HG02852 (cell line): ENCODE data around the gene DNAJC15.

ENCODE experiments used
- ATAC-seq: cut with Tn5 transposase; IDR thresholded peaks from one replicate; pipeline ENCODE4 v1.9.1; 2021; ENCODE audit warnings: mild to moderate bottlenecking, moderate library complexity; ENCODE audit not compliant: unreplicated experiment

The DNAJC15 gene

GRCh38 chr13:43123856-43124255 is 100.5 kb downstream of the DNAJC15 start:
- ATAC-seq: no peak

- ATAC-seq: no peak
Observed at GRCh38 chr13:43124490-43124889, 101.1 kb downstream of the DNAJC15 start.

- no peak for ATAC-seq
Observed at GRCh38 chr13:43126420-43126819, 103.0 kb downstream of the DNAJC15 start.

DNA sequence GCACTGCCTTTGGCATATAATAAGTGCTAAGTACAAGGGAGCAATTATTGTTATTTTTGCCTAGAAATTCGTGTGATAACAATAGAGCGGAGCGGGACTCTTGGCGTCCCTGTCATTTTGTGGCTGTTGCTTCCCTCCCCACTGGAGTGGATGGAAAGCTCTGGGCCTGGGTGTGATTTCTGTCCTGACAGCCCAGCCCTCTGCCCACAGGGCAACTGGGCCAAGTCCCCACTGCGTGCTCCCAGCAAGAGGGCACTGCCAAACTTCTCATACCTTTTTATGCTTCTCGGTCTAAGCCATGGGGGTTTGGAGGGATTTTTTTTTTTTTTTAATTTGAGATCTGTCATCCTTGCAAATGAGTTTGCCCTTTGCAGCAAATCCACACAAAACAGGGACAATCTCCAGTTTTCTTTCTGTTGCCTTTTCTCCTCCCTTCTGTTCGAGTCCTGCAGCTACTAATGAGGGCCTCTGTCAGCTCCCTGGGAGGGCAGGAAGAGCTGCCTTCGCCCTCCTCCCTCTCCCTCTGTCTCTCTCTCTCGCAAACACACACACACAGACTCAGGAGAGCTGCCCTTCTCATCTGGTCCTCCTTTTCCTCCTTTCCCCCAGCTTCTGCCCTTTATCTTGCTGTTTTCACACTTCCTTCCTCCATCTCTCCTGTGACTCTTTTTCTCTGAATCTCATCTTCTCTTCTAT is 103.9 kb downstream of the DNAJC15 start:
- ATAC-seq: no peak

- ATAC-seq: no peak
Observed at GRCh38 chr13:43127827-43128226, 104.4 kb downstream of the DNAJC15 start.

- no peak for ATAC-seq
Observed at GRCh38 chr13:43128504-43128961, 105.1 kb downstream of the DNAJC15 start.

DNA sequence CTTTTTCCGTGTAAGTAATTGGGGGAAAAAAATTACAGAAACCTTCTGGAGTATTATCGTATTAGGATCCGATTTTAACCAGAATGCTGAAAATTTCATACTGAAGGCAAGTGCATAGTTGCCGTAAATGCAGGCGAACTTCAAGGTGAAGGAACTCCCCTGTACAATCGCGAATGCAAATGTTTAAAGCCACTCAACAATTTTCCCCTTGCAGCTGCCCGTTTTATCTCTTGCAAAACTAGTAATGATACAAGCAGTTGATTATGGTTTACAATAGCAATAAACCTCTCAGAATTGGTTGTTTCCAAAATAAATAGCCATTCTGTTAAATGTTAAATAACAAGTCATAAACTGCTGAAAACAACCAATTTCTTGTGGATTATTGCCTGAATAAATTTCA is 105.7 kb downstream of the DNAJC15 start:
- no peak for ATAC-seq

GRCh38 chr13:43129511-43130110 is 106.2 kb downstream of the DNAJC15 start:
- no peak for ATAC-seq

DNA sequence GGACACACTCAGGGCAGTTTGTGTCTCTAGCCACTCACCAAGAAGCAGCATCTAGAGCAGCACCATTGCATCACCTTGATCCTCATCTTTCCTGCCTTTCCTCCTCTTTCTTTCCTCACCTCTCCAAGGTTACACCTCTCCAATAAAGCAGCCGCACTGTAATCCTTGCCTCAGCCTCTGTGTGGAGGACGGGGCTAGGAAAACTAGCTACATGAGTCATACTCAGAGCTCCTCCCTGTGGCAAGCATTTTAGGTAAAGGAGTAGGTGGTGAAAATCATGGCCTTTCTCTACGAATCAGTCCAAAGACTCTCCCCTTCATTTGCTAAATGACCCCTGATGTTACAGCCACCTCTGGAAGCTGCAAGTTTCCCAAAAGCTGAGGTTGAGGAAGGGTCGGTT is 108.9 kb downstream of the DNAJC15 start:
- ATAC-seq: no peak

DNA sequence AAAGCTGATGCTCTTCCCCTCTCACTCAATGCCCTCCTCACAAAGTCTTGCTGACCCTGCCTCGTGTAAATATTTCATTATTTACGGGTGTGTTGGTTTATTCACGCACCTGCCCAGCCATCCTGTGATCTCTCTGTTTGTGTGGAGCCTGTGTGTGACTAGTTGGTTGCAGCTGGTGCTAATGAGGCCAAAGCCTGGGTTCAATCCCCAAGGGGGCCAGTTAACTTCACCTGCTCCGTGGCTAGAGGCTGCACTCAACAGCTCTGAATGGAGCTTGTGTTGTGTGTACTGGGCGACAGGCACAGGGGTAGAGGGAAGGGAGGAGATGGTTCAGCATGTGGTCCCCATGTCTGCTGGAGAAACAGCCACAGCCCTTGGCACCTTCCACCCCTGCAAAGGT is 109.5 kb downstream of the DNAJC15 start:
- no peak for ATAC-seq

DNA sequence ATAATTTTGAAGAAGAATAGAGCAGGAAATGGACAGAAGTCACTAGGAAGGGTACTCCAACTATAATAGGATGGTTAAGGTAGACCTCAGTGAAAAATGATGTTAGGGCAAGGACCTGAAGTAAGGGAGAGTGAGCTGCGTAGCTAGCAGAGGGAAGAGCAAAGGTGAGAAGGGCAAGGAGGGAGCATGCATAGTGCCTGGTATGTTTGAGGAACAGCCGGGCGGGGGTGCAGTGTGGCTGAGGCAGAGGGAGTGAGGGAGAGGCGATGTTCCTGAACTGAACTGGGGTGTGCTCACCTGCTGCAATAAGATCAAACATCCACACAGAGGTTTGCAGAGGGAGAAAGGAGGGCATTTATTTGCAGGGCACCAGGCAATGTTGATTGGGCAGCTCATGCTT is 110.4 kb downstream of the DNAJC15 start:
- no peak for ATAC-seq

- ATAC-seq: no peak
Observed at GRCh38 chr13:43134868-43135267, 111.5 kb downstream of the DNAJC15 start.

DNA sequence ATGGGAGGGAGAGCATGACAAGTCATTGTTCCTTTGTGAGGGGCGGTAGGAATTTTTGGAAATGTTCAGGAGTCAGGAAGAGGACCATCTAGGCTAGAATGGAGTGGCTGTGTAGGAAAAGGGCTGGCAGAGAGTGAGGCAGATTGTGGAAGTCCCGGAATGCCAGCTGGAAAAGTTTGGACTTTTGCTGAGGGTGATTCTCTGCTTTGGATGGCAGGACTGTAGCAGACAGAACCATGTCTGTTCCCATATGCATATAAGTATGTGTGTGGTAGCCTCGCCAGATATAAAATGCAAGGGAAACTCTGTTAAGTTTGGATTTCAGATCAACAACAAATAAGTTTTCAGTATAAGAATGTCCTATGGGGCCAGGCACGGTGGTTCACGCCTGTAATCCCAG is 112.1 kb downstream of the DNAJC15 start:
- ATAC-seq: no peak

GRCh38 chr13:43136920-43137575 is 113.7 kb downstream of the DNAJC15 start:
- ATAC-seq: no peak

- ATAC-seq: no peak
Observed at GRCh38 chr13:43139211-43139610, 115.8 kb downstream of the DNAJC15 start.

DNA sequence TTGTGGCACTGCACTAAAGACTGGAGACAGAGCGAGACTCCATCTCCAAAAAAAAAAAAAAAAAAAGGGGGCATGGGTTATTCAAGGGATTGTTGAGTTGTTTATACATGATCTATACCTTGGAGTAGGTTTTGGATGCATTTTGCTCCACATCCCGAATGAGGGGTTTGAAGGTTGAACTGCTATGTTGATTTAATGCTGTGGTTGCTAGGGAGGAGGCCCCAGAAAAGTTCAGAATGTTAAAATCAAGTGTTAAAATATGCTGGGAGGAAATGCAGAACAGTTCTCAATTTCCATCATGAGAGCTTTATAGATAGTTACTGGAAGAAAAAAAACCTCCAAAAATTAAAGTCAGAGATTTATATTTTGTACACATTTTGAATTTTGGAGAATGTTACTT is 116.5 kb downstream of the DNAJC15 start:
- no peak for ATAC-seq

DNA sequence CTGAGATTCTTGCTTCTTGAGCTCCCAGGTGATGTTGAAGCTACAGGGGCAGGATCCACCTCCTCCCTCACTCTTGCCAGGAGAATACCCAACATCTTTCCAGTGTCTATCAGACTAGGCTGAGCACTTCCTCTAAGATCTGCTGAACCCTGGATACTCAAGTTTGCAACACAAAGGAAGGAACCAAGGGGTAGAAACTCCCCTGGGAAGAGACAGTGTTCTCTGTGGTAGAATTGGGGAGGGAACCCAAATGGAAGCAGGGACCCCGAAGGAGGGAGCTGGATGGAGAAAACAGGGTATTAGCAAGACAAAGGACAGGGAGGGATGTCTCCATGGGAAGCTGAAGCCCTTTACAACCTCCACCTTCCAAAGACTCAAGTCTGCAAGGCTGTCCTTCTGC is 117.6 kb downstream of the DNAJC15 start:
- no peak for ATAC-seq

DNA sequence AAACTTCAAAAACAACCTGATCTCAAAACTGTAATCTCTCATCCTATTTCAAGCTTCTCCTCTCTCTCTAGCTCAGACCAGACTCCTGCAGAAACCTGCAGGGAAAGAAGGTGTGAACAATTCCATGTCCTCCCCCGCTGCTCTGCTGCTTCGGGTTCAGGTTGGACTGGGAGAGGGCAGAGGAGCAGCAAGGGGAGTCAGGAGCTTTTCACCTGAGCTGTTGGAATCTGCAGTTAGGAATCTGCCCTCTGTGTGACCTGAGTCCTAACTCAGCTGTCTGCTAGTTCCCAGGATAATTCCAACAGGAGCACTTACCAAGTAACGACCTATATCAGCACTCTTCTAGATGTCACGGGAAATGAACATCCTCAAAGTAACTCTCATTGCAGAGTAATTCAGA is 118.3 kb downstream of the DNAJC15 start:
- no peak for ATAC-seq

- no peak for ATAC-seq
Observed at GRCh38 chr13:43143591-43143990, 120.2 kb downstream of the DNAJC15 start.

GRCh38 chr13:43145534-43146196 is 122.3 kb downstream of the DNAJC15 start:
- no peak for ATAC-seq

GRCh38 chr13:43146400-43146799 is 123.0 kb downstream of the DNAJC15 start:
- ATAC-seq: no peak
